AG09319 (cell line): ENCODE data around the gene SLC1A3.

ENCODE experiments used
- DNase-seq: peaks from one replicate; pipeline ENCODE4 v3.0.0-alpha.2; 2010; ENCODE audit warnings: low read depth; ENCODE audit errors: extremely low read depth
- CTCF ChIP-seq: IDR thresholded peaks from 2 replicates; pipeline ENCODE4 v1.5.1; 2011; ENCODE audit warnings: low read depth, mild to moderate bottlenecking, inconsistent platforms, low read length, moderate library complexity

SLC1A3 gene

GRCh38 chr5:36651761-36652685, 45.6 kb downstream of the SLC1A3 start:
- DNase-seq, result no peak

GRCh38 chr5:36653044-36653705, 46.8 kb downstream of the SLC1A3 start:
- TF ChIP-seq CTCF, result no peak
- DNase-seq, result no peak

More at GRCh38 chr5:36651761-36652685, 45.6 kb downstream of the SLC1A3 start:
- no peak for TF ChIP-seq CTCF

GRCh38 chr5:36654564-36654963, 48.2 kb downstream of the SLC1A3 start:
- DNase-seq, result no peak
- no peak for TF ChIP-seq CTCF

- TF ChIP-seq CTCF, result no peak
- no peak for DNase-seq
Measured at GRCh38 chr5:36655161-36655560, 48.8 kb downstream of the SLC1A3 start.

- no peak for DNase-seq
- no peak for TF ChIP-seq CTCF
Measured at GRCh38 chr5:36656556-36656955, 50.1 kb downstream of the SLC1A3 start.

GRCh38 chr5:36657563-36657995, 51.2 kb downstream of the SLC1A3 start:
- no peak for TF ChIP-seq CTCF
- DNase-seq, result peak; percentile 96
